Cerebellar nuclear complex (tissue), 1 donor: Measurements from ENCODE around the gene HASPIN.

Source experiments
- DNase-seq, 2 experiments: peaks; one replicate each; lab custom pipeline; 2025; lab: John Stamatoyannopoulos, UW

The HASPIN gene

DNA sequence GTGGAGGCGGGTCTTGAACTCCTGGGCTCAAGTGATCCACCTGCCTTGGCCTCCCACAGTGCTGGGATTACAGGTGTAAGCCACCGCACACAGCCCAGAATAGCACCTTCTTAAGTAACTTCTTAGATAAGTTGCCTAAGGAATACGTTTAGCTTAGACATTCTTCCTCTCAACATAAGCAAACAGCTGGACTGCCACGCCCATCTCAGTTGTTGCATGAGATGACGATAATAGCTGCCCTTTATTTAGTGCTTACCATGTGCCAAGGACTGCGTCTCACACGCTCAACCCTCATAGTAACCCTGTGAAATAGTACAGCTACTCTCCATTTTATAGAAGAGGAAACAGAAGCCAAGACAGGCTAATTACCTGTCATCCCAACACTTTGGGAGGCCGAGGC, 11.8 kb downstream of the HASPIN start:
- DNase-seq = no peak

DNA sequence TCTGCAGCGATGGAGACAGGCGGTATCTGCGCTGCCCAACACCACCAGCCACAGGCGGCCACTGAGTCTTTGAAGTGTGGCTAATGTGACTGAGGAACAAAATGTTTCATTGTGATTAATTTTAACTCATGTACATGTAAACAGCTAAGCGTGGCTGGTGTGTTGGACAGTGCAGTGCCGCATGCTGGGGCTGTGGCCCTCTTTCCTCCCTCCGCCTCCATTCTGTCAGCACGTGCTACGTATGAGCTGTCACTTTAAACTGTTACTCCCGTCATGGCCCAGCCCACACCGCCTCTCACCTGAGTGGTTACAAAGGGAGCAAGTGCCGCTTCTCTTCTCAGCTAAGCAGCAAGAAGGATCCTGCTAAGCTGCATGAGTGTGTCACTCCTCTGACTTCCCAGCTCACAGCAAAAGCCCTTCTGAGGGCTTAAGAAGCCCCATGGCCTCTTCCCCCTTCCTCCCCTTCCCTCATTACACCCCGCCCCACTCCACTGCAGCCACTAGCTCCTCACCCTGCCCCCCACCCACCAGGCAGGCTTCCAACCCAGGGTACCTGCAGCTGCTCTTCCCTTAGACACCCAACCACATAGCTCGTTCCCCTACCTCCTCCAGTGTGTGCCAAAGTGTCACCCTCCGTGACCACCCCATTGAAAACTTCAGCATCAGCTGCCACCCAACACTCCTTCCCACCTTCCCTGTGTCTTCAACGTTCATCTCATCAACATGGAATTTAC, 15.0 kb downstream of the HASPIN start:
- DNase-seq = peak; percentile 35 to 51

DNA sequence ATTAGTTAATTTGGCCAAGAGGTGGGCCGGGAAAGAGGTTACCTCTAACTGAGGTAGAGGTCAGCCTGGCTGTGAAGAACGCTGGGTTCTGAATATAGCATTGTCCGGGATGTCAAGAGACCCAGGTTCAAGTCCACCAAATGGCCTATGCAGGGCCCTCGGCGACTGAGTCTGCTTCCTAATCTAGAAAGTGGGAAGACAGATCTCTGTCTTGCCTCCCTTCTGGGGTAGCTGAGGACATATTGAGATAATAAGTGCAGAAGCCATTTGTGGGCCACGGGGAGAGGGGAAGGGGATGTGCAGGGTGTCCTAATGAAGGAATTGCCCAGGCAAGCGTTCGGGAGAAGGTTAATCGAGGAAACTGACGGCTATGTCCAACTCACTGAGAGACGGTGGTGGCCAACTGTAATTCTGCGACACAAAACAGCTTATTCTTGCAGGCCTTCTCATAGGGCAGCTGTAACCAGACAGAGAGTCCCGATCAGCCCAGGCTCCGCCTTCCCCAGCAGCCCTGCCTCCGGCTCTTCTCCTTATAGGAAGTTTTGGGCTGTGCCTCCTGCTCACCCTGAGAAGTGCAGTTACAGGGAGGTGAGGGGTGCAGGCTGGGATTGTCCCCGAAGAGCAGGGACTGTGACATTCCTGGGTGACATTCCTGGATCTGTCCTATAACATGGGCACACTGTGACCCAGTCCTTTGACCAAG, 15.9 kb downstream of the HASPIN start:
- no peak for DNase-seq

DNA sequence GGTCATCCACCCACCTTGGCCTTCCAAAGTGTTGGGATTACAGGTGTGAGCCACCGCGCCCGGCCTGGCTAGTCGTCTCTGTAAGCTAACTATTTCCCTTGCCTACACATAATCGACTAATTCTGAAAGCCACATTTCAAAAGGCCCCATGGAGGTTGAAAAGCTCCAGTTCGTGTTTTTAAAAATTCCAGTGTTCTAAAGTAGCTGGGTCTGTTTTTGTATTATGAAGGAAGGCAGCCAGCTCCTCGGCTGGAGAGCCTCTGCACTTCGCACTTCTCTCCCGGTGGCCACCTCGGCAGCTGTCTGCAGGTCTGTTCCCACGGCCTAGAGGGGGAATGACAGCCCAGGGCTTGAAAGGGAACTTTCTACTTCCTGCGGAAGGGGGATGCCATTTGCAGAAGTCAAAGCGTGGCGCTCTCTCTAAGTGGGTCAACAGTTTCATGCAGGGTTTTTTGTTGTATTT, 16.9 kb downstream of the HASPIN start:
- DNase-seq = no peak

DNA sequence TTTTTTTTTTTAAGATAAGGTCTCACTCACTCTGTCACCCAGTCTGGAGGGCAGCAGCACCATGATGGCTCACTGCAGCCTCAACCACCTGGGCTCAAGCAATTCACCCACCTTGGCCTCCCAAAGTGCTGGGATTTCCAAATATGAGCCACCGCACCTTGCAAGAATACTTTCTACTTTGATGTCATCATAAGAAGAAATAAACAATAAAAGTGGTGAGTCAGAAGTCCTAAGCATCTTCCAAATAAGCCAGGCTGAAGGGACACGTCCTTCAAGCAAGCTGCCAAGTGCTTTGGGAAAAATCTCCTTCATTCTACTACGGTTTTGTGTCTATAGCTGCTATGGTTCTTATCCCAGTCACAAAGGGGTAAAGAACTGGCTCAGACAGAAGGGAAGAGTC, 20.3 kb downstream of the HASPIN start:
- no peak for DNase-seq

DNA sequence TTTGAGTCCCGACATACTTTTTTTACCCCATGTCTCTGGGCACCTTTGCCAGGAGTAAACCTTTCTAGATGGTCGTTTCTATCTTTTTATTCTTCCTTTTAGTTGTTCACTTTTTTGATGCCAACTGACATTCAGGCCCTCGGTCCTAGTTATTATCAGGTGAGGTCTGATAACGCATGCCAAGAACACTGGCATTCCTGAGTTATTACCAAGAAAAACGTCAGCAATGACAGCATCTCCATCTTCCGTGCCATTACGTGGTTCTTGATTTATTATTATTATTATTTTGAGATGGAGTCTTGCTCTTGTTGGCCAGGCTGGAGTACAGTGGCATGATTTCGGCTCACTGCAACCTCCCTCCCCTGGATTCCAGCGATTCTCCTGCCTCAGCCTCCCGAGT, 21.4 kb downstream of the HASPIN start:
- no peak for DNase-seq

DNA sequence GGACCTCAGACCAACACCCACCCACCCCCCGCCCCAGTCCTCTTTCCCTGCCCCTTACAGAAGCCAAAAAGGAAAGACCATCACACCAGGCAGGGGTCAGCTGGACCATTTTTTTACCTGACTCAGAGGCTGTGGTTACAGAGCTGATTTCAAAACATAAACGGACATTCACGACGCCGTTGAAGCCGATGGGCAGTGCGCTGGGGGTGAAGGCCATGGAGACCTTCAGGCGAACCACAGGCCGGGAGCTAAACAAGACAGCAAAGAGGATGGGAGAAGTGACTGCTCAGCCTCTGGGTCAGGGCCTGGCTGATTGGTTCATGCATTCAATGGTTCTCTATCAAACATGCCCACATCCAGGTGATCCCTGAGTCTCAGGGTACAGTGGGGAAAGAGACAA, 24.1 kb downstream of the HASPIN start:
- DNase-seq = no peak

DNA sequence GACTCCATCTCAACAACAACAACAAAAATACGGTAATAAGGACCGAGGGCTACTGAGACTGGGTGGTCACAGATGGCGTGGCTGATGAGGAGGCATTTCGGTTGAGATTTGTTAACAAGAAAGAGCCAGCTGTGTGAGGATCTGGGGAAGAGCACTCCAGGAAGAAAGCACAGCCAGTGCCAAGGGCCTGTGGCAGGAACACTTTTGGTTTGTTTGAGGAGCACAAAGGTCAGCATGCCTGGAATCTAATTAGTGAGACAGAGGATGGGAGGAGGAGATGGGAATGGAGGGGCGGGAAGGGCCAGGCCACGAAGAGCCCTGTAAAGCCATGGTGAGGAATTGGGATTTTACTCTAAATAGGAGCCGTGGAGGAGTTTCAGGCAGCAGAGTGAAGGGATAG, 24.9 kb downstream of the HASPIN start:
- DNase-seq = no peak

DNA sequence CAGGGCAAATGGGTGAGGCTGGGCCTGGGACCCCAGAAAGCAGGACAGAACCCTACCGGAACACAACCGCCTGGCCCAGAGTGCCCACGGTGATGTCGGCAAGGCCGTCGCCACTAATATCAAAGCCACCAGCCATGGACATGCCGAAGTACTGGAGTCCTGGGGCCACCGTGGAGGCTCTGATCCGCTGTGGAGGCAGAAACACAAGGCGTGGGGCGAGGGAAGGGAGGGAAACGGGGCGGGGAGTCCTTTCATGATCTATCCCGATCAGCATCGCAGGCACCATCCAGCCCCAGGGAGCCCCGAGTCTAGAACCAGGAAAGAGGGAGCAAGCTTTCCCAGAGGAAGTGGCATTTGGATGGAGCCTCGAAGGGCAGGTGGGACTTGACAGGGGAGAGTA, 26.6 kb downstream of the HASPIN start:
- DNase-seq = no peak

DNA sequence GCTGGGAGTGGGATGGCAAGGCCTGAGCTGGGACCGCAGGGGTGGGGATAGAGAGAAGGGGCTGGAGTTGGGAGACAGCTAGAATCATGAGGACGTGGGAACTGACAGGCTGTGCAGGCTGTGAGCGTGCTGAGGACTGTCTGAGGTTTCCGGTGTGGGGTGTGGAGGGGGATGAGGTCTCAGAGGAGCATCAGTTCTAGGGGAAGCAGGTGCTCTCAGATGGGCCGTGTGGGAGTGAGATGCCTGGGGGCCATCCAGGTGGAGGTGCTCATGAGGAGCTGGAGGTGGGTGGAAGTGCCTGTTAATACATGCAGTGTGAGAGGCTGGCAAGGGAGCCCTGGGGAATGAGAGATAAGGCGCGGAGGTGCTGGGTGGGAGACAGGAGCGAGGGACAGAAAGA, 27.2 kb downstream of the HASPIN start:
- no peak for DNase-seq

DNA sequence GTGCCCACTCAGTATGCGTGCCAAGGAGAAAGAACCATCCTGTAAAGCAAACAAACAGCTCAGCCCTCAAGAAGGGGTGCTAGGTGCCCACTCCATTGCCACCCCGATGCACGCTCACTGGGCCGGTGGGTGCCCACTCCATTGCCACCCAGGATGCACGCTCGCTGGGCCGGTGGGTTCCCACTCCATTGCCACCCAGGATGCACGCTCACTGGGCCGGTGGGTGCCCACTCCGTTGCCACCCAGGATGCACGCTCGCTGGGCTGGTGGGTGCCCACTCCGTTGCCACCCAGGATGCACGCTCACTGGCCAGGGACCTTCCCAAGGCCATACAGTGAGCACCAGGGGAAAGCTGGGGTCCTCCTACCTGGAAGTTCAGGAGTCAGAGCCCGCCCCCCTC, 28.1 kb downstream of the HASPIN start:
- DNase-seq = no peak

DNA sequence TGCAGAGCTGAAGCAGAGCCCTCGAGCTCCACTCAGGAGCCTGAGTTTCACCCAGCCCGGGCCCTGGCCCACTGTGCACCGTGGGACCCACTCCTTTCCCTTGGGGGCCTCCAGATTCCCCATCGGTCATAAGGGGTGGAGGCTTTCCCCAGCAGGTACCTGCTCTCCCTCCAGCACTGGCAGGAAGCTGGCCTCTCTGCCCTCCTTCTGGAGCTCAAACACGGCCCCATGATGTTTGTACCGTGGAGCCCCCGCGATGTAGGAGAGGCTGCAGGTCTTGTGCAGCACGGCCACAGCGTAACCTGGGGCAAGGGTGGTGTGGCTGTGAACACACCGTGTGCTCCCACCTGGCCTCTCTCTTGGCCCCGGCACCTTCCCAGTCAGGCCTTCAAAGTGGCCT, 29.9 kb downstream of the HASPIN start:
- DNase-seq = no peak

DNA sequence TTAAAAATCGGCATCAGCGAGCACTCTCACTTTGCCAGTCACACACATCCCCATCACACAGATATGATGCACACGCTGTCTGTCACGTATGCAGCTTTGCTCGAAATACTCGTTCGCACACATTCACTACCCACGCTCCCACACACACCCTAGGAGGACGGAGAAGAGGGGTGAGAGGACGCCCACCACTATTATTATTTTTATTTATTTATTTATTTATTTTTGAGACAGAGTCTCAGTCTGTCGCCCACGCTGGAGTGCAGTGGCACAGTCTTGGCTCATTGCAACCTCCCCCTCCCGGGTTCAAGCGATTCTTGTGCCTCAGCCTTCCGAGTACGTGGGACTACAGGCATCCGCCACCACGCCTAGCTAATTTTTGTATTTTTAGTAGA, 30.4 kb downstream of the HASPIN start:
- DNase-seq = no peak

DNA sequence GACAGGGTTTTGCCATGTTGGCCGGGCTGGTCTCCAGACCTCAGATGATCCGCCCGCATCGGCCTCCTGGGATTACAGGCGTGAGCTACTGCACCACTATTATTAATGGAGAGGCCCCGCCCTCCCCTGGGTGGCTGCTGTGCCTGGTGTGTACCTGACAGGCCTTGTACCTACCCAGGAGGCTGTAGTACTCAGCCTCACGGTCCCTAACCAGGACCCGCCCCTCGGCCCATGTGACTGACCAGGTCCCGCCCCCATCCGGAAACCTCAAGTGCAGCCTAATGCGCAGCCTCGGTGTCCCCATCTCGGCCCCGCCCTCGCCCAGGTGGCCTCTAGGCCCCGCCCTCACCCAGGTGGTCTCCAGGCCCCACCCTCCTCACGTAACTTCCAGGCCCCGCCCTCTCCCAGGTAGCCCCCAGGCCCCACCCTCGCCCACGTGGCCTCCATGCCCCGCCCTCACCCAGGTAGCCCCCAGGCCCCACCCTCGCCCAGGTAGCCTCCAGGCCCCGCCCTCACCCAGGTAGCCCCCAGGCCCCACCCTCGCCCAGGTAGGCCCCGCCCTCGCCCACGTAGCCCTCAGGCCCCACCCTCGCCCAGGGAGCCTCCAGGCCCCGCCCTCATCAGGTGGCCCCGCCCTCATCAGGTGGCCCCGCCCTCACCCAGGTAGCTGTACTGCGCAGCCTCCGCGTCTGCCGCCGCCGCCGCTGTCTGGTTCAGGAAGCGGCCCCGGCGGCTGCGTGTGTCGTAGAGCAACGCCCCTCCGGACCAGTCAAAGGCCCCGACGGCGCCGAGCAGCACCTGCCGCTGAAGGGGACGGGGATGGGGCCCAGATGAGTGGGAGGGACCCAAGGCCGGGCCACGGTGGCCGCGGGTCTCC, 31.0 kb downstream of the HASPIN start:
- DNase-seq = no peak

DNA sequence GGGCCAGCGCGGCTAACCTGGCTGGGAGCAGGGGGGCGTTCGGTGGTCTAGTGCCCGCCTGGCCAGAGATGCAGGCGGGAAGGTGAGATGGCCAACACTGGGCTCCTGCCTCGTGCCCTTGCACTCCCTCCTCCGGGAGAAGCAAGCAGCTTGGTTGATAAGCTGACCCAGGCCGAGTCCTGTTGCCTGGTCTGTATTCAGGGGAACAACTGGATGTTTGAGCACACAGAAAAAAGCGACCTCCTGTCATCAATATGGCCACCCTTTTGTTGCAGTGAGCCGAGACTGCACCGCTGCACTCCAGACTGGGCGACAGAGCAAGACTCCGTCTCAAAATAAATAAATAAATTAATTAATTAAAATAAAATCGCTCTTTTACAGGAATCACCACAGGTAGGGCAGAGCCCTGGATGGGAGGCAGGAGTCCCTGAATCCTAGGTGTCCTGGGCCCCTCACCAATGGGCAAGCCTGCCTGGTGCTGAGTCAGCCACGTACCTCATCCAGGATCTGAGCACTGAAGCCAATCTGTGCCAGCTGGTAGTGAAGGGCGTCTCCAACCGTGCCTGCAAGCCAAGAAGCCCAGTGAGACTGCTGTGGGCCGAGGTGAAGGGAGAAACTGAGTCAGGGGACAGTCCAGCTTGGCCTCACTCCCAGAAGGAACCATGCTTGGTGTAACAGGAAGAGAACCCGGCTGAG, 31.8 kb downstream of the HASPIN start:
- no peak for DNase-seq

DNA sequence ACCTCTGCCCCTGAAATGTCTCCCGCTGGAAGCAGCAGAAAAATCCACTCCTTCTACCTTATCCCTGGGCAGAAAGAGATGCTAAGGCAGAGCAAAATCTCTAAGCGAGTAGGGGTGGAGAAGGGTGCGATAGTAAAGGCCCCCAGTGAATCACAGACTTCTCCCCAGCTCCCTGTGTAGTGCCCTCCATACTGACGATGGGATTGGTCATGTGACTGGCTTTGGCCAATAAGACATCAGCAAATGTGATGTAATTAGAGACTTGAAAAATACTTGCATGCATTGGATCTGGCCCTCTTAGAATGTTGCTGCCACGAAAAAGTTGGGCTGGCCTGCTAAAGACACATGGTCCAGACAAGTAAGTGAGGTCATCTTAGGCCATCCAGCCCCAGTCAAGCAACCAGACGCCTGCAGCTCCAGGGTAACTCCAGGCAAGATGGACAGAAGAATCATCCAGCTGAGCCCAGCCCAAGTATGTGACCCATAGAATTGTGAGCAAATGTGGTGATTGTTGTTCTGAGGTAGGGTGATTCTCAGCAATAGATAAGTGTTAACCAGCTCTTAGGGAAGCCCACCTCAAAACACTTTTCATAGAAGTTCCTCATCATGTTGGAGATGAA, 36.0 kb downstream of the HASPIN start:
- no peak for DNase-seq

DNA sequence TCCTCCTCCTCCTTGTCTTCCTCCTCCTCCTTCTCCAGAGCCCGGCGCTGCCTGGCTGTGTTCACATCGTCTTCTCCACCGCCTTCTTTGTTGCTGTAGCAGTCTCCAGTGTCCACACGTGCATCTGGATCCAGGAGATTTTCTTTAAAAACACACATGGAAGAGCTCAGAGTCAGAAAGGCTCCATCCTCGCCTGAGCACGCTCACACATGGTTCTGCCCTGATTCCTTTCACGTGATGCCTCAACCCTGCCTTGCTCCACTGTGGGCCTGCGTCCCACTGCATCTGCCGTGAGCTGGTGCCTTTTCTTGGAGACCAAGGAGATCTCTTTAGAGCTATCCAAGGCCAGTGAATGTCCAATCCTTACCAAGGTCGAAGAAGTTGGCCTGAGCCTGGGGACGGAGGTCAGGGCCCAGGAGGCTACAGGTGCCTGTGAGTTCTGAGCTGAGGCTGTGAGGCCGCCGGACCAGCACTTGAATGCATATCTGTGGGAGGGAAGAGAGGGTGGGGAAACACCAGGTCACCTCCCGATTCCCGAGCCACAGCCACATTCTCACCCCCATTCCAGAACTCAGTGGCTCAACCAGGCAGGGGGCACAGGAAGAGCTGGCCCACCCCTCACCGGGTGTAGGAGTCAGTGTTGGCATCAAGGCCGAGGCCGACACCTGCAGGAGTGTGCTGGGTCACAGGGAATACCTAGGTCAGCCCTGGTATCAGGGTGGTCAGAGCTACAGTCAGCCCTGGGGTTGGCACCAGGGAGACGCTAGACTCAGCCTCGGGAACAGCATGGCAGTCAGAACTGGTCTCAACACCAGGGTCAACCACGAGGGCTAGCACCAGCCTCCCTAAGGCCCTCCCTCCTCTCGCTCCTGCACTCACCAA, 37.6 kb downstream of the HASPIN start:
- no peak for DNase-seq

DNA sequence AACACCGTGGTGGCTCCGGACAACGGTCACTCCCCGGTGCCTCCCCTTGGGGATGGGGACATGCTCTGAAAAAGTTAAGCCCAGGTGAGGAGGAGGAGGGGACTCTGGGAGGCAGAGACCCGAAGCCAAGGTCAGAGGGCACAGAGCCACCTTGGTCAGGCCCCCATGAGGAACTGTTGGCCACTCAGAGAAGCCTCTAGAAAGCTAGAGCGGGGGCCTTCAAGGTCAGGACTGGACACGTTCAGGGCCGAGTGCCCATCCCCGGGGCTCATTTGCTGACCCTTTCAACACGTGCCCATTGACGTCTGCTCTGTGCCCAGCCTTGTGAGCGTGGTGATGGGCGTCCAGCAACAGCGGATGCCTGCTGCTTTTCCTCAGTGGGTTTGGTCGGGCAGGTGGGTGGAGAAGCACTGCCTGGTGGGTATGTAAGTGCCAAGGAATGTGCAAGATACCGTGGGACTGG, 38.2 kb downstream of the HASPIN start:
- DNase-seq = no peak

DNA sequence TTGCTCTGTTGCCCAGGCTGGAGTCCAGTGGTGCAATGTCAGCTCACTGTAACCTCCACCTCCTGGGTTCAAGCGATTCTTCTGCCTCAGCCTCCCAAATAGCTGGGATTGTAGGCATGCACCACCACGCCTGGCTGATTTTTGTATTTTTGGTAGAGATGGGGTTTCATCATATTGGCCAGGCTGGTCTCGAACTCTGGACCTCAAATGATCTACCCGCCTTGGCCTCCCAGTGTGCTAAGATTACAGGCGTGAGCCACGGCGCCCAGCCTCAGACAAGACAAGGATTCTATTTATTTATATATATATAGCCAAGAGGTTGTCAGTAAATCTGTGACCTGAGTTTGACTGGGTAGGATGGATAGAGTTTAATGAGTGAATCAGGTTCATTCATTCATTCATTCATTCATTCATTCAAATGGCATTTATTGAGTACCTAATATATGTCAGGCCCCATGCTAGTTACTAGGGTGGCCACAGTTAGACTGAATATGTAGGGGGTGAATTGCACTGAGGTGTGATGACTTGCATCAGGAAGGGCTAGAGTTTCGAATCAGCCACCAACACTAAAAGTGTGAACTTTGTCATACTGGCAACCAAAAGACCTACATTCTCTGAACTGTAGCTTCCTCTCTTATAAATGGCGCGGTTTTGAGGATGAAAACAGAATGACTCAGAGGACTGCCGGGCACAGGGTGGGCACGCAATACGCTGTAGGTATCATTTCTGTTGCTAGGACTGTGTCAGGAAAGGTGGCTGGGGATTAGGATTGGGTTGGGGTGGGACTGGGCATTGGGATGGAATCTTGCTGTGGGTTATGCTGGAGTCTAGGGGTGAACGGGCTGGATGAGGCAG, 39.4 kb downstream of the HASPIN start:
- DNase-seq = no peak

DNA sequence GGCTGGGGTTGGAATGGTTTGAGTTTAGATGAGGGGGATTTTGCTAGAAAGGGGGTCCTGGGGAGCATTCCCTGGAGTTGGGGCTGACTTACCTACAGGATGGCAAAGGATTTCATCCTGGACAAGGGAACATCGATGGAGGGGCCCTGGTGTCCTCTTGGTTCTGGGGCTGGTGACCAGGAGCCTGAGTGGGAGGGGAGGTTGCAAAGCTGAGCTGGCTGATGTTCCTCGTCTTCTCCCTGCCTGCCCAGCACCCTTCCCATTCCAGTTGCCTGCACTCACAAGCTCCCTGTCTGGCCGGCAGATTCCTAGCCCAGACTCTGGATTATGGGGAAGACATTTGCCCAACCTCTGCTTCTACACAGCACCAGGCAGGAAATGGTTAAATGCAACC, 40.1 kb downstream of the HASPIN start:
- no peak for DNase-seq
